ENCODE results near the gene TLR5. TPM values are rescaled to one million over a fixed set of nuclear protein-coding genes. Genes with fewer than 3 reads are reported as not detected.

Gene TLR5
- polyA plus RNA-seq, 1 donor (not counting 4 experiments of a cell fraction or from before 2014, with no cell fraction given): 1.3 TPM

GRCh38 chr1:223118418-223118817, 24.6 kb downstream of the TLR5 start:
- Histone ChIP-seq H3K36me3 (ENCODE audit: control insufficient read depth in 2 of 2, extremely low read depth in 1 of 2, insufficient read depth in 2 of 2, low read length in 2 of 2) (no peaks in the 10 kb centered on the region), H3K79me2 (ENCODE audit: control insufficient read depth, insufficient read depth, low read length) (no peaks in the 10 kb centered on the region), H3K4me1 (ENCODE audit: control insufficient read depth, extremely low read depth, insufficient read depth, low read length) (peaks cover 2% of the 10 kb centered on the region), H3K9me1 (ENCODE audit: control insufficient read depth, extremely low read depth, insufficient read depth, low read length) (no peaks in the 10 kb centered on the region), H2AFZ (ENCODE audit: control insufficient read depth, low read length) (no peak overlapping the region), H3K9me3 (ENCODE audit: control insufficient read depth, low read depth, low read length) (no peaks in the 10 kb centered on the region), H4K20me1 (ENCODE audit: control insufficient read depth, extremely low read depth, insufficient read depth, low read length) (no peaks in the 10 kb centered on the region), H3K9ac (ENCODE audit: control insufficient read depth, extremely low read depth, insufficient read depth, low read length) (no peak overlapping the region), H3K27me3 (ENCODE audit: control insufficient read depth, extremely low read depth, insufficient read depth, low read length) (no peaks in the 10 kb centered on the region), H3K4me2 (ENCODE audit: control insufficient read depth, extremely low read depth, insufficient read depth, low read depth, low read length) (no peak overlapping the region), H3K4me3 (ENCODE audit: control insufficient read depth in 2 of 3, extremely low read depth in 1 of 3, insufficient read depth in 2 of 3, low read depth in 1 of 3, low read length in 3 of 3) (no peak overlapping the region), H3K27ac (ENCODE audit: control insufficient read depth, insufficient read depth, low read length) (no peak overlapping the region)
- DNase-seq (ENCODE audit: low read depth, low spot score) (no peak), FAIRE-seq (no peak)
- TF ChIP-seq EZH2 (IDR thresholded peaks at IDR 0.05; ENCODE audit: low read length): no peak
- TF ChIP-seq, protein P1, sequence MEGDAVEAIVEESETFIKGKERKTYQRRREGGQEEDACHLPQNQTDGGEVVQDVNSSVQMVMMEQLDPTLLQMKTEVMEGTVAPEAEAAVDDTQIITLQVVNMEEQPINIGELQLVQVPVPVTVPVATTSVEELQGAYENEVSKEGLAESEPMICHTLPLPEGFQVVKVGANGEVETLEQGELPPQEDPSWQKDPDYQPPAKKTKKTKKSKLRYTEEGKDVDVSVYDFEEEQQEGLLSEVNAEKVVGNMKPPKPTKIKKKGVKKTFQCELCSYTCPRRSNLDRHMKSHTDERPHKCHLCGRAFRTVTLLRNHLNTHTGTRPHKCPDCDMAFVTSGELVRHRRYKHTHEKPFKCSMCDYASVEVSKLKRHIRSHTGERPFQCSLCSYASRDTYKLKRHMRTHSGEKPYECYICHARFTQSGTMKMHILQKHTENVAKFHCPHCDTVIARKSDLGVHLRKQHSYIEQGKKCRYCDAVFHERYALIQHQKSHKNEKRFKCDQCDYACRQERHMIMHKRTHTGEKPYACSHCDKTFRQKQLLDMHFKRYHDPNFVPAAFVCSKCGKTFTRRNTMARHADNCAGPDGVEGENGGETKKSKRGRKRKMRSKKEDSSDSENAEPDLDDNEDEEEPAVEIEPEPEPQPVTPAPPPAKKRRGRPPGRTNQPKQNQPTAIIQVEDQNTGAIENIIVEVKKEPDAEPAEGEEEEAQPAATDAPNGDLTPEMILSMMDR (optimal IDR thresholded peaks at IDR 0.05 in 1 of 3, IDR thresholded peaks at IDR 0.05 in 1 of 3, conservative IDR thresholded peaks at IDR 0.05 in 1 of 3; ENCODE audit: extremely low read depth in 1 of 3, insufficient read depth in 2 of 3, low read length in 3 of 3): no peak
- dilution Hi-C loops (cut with MboI; ENCODE audit: extremely low pct_ligation_motif_present, low sequenced_read_pairs): no loop called here

DNA sequence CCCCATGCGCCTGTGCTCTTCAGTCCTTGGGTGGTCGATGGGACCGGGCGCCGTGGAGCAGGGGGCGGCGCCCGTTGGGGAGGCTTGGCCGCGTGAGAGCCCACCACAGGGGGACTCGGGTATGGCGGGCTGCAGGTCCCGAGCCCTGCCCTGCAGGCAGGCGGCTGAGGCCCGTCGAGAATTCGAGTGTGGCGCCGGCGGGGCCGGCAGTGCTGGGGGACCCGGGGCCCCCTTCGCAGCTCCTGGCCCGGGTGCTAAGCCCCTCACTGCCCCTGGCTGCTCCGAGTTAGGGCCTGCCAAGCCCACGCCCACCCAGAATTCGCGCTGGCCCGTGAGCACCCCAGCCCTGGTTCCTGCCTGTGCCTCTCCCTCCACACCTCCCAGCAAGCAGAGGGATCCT, 26.1 kb downstream of the TLR5 start:
- dilution Hi-C loops (cut with MboI; ENCODE audit: extremely low pct_ligation_motif_present, low sequenced_read_pairs): no loop called here
- H3K9ac ChIP-seq (ENCODE audit: control insufficient read depth, extremely low read depth, insufficient read depth, low read length): no peak overlapping the region
- TF ChIP-seq, protein P1 (optimal IDR thresholded peaks at IDR 0.05 in 1 of 3, IDR thresholded peaks at IDR 0.05 in 1 of 3, conservative IDR thresholded peaks at IDR 0.05 in 1 of 3; ENCODE audit: extremely low read depth in 1 of 3, insufficient read depth in 2 of 3, low read length in 3 of 3): no peak
- TF ChIP-seq EZH2 (IDR thresholded peaks at IDR 0.05; ENCODE audit: low read length): no peak

More for the DNA sequence above, 26.1 kb downstream of the TLR5 start:
- Histone ChIP-seq H3K9me1 (ENCODE audit: control insufficient read depth, extremely low read depth, insufficient read depth, low read length) (no peaks in the 10 kb centered on the region), H2AFZ (ENCODE audit: control insufficient read depth, low read length) (no peak overlapping the region), H3K36me3 (ENCODE audit: control insufficient read depth in 2 of 2, extremely low read depth in 1 of 2, insufficient read depth in 2 of 2, low read length in 2 of 2) (no peaks in the 10 kb centered on the region), H4K20me1 (ENCODE audit: control insufficient read depth, extremely low read depth, insufficient read depth, low read length) (no peaks in the 10 kb centered on the region), H3K4me1 (ENCODE audit: control insufficient read depth, extremely low read depth, insufficient read depth, low read length) (no peaks in the 10 kb centered on the region), H3K4me3 (ENCODE audit: control insufficient read depth in 2 of 3, extremely low read depth in 1 of 3, insufficient read depth in 2 of 3, low read depth in 1 of 3, low read length in 3 of 3) (no peak overlapping the region), H3K79me2 (ENCODE audit: control insufficient read depth, insufficient read depth, low read length) (no peaks in the 10 kb centered on the region), H3K27me3 (ENCODE audit: control insufficient read depth, extremely low read depth, insufficient read depth, low read length) (no peaks in the 10 kb centered on the region), H3K27ac (ENCODE audit: control insufficient read depth, insufficient read depth, low read length) (no peak overlapping the region), H3K9me3 (ENCODE audit: control insufficient read depth, low read depth, low read length) (no peaks in the 10 kb centered on the region), H3K4me2 (ENCODE audit: control insufficient read depth, extremely low read depth, insufficient read depth, low read depth, low read length) (no peak overlapping the region)
- no peak for FAIRE-seq
- DNase-seq (ENCODE audit: low read depth, low spot score): no peak
